ENCODE results near the gene MMP8. TPM values are rescaled to one million over a fixed set of nuclear protein-coding genes. Genes with fewer than 3 reads are reported as not detected.

Gene MMP8
- polyA plus RNA-seq, 3 donors: 0.14 TPM; not detected in 2

GRCh38 chr11:102722821-102723220 lies 1.9 kb downstream of the MMP8 start:
- Mint-ChIP-seq H3K27me3 (ENCODE audit: low read depth in 3 of 3) (peaks cover 0 to 8% (median 0%) of the 10 kb centered on the region in 3 donors), H3K36me3 (peaks cover 0 to 2% of the 10 kb centered on the region in 2 donors), H3K4me3 (no peak overlapping the region), H3K9me3 (peaks cover 0 to 2% (median 0%) of the 10 kb centered on the region in 7 donors), H3K4me1 (peaks cover 37% of the 10 kb centered on the region), H3K27ac (peak overlapping the region; percentile 6 to 93 (median 78))
- H3K9ac ChIP-seq (ENCODE audit: insufficient read depth, low read length, poor library complexity, severe bottlenecking): no peak overlapping the region
- H3K27me3 ChIP-seq (ENCODE audit: control insufficient read depth in 2 of 2, insufficient read depth in 2 of 2, low read length in 2 of 2): no peaks in the 10 kb centered on the region
- no peak overlapping the region for H2AFZ ChIP-seq (ENCODE audit: insufficient read depth, low read depth, low read length, poor library complexity, severe bottlenecking)
- H3K4me3 ChIP-seq (replicated peaks in 1 of 3; ENCODE audit: low read depth in 2 of 3, low read length in 3 of 3): no peak overlapping the region
- no peaks in the 10 kb centered on the region for H3K9me3 ChIP-seq (replicated peaks in 1 of 2; ENCODE audit: control insufficient read depth in 1 of 2, insufficient read depth in 1 of 2, low read length in 2 of 2)
- peaks cover 30 to 47% of the 10 kb centered on the region in 2 donors for H3K4me1 ChIP-seq (ENCODE audit: control insufficient read depth in 1 of 2, insufficient read depth in 2 of 2, low read length in 2 of 2)
- H4K20me1 ChIP-seq (ENCODE audit: insufficient read depth, low read length): no peaks in the 10 kb centered on the region
- DNase-seq: peak; percentile 64 to 81 (median 81)
- H3K4me2 ChIP-seq (replicated peaks; ENCODE audit: extremely low read depth, low read length, poor library complexity, severe bottlenecking): no peak overlapping the region
- no peak for TF ChIP-seq CTCF (IDR thresholded peaks at IDR 0.05)
- no peaks in the 10 kb centered on the region for H3K36me3 ChIP-seq (replicated peaks in 1 of 2; ENCODE audit: control insufficient read depth in 1 of 2, insufficient read depth in 2 of 2, low read length in 2 of 2)
- intact Hi-C loops (cut with micrococcal nuclease): no loop called here
- peak overlapping the region in 1 of 2 donors; percentile 53 for H3K27ac ChIP-seq (ENCODE audit: low read depth in 1 of 2, low read length in 2 of 2)
- no peaks in the 10 kb centered on the region for H3K79me2 ChIP-seq (ENCODE audit: insufficient read depth, low read length)

GRCh38 chr11:102719620-102720277 lies 5.0 kb downstream of the MMP8 start:
- no peaks in the 10 kb centered on the region for H3K79me2 ChIP-seq (ENCODE audit: insufficient read depth, low read length)
- Mint-ChIP-seq H3K27me3 (ENCODE audit: low read depth in 3 of 3) (peaks cover 0 to 8% (median 0%) of the 10 kb centered on the region in 3 donors), H3K9me3 (peaks cover 0 to 2% (median 0%) of the 10 kb centered on the region in 7 donors), H3K36me3 (peaks cover 0 to 2% of the 10 kb centered on the region in 2 donors), H3K27ac (no peak overlapping the region), H3K4me1 (peaks cover 36% of the 10 kb centered on the region), H3K4me3 (no peak overlapping the region)
- no peak for TF ChIP-seq CTCF (IDR thresholded peaks at IDR 0.05)
- H3K4me3 ChIP-seq (replicated peaks in 1 of 3; ENCODE audit: low read depth in 2 of 3, low read length in 3 of 3): no peak overlapping the region
- intact Hi-C loops (cut with micrococcal nuclease): no loop called here
- DNase-seq: no peak
- H3K27me3 ChIP-seq (ENCODE audit: control insufficient read depth in 2 of 2, insufficient read depth in 2 of 2, low read length in 2 of 2): no peaks in the 10 kb centered on the region
- no peak overlapping the region for H3K9ac ChIP-seq (ENCODE audit: insufficient read depth, low read length, poor library complexity, severe bottlenecking)
- H3K9me3 ChIP-seq (replicated peaks in 1 of 2; ENCODE audit: control insufficient read depth in 1 of 2, insufficient read depth in 1 of 2, low read length in 2 of 2): no peaks in the 10 kb centered on the region
- no peak overlapping the region for H3K27ac ChIP-seq (ENCODE audit: low read depth in 1 of 2, low read length in 2 of 2)
- no peak overlapping the region for H3K4me2 ChIP-seq (replicated peaks; ENCODE audit: extremely low read depth, low read length, poor library complexity, severe bottlenecking)
- no peaks in the 10 kb centered on the region for H4K20me1 ChIP-seq (ENCODE audit: insufficient read depth, low read length)
- no peak overlapping the region for H2AFZ ChIP-seq (ENCODE audit: insufficient read depth, low read depth, low read length, poor library complexity, severe bottlenecking)
- no peaks in the 10 kb centered on the region for H3K36me3 ChIP-seq (replicated peaks in 1 of 2; ENCODE audit: control insufficient read depth in 1 of 2, insufficient read depth in 2 of 2, low read length in 2 of 2)
- peaks cover 34 to 47% of the 10 kb centered on the region in 2 donors for H3K4me1 ChIP-seq (ENCODE audit: control insufficient read depth in 1 of 2, insufficient read depth in 2 of 2, low read length in 2 of 2)
- 73% methylated on average over 4 of the region's 4 CpGs for WGBS (ENCODE audit: insufficient coverage)
